ENCODE data around the gene INVS. TPM values are rescaled to one million over a fixed set of nuclear protein-coding genes. Genes with fewer than 3 reads are reported as not detected.
"Not testable (repeated sequence)": the region's sequence is repeated elsewhere in the genome, so short reads cannot be mapped to it uniquely, and the experiment has no call there.

The INVS gene
- total and polyA plus RNA-seq, 2 experiments from 2014 or later: 4.1 to 8.7 TPM

- TF ChIP-seq ZNF462 (CRISPR knock-in tag; IDR thresholded peaks at IDR 0.05) (no peak), ZNF114 (CRISPR knock-in tag; IDR thresholded peaks at IDR 0.05) (no peak), NANOG (IDR thresholded peaks at IDR 0.05; ENCODE audit: borderline replicate concordance) (no peak), JUNB (IDR thresholded peaks at IDR 0.05; ENCODE audit: unreplicated experiment) (no peak), ZNF331 (CRISPR knock-in tag; IDR thresholded peaks at IDR 0.05; ENCODE audit: low read depth) (no peak), EZH2 (IDR thresholded peaks at IDR 0.05; ENCODE audit: low read depth, unreplicated experiment) (no peak)
Measured at GRCh38 chr9:100229561-100229960, 130.5 kb downstream of the INVS start (continued).

GRCh38 chr9:100236986-100237385, 137.9 kb downstream of the INVS start:
- not testable (repeated sequence) for H3K4me1 Mint-ChIP-seq; H3K27ac ChIP-seq (ENCODE audit: low read depth); H3K27me3 Mint-ChIP-seq (ENCODE audit: insufficient read depth, low read depth, poor library complexity); H3K4me1 ChIP-seq (ENCODE audit: insufficient read depth); H3K9me2 ChIP-seq (ENCODE audit: insufficient read depth); H4K20me1 ChIP-seq (replicated peaks; ENCODE audit: insufficient read depth); H3K4me3 Mint-ChIP-seq; H3F3A ChIP-seq (replicated peaks; ENCODE audit: low read depth); H3K27me3 ChIP-seq (ENCODE audit: insufficient read depth); H3K79me2 ChIP-seq (replicated peaks; ENCODE audit: insufficient read depth); H2AFZ ChIP-seq; H3K4me2 ChIP-seq; H3K36me3 ChIP-seq (ENCODE audit: insufficient read depth); H3K4me3 ChIP-seq
- peaks cover 30% of the 10 kb centered on the region for H3K36me3 Mint-ChIP-seq (ENCODE audit: low read depth)
- H3K9me3 Mint-ChIP-seq: peaks cover 30% of the 10 kb centered on the region
- 0 out of 2 replicates have a peak overlapping the region, but pooled peaks have one; percentile 45 for H3K27ac Mint-ChIP-seq
- ATAC-seq: peak; percentile 32; the same call in 1 of the 3 replicates
- peak; percentile 38 for DNase-seq (ENCODE audit: low spot score)

Data from GM23338 (cell line).